Measurements from ENCODE around the gene ALLC. TPM values are rescaled to one million over a fixed set of nuclear protein-coding genes. Genes with fewer than 3 reads are reported as not detected.

The ALLC gene
- total and polyA plus RNA-seq, 9 of the 15 experiments (the other 6 are each of a cell fraction or from before 2014, with no cell fraction given) = not detected

DNA sequence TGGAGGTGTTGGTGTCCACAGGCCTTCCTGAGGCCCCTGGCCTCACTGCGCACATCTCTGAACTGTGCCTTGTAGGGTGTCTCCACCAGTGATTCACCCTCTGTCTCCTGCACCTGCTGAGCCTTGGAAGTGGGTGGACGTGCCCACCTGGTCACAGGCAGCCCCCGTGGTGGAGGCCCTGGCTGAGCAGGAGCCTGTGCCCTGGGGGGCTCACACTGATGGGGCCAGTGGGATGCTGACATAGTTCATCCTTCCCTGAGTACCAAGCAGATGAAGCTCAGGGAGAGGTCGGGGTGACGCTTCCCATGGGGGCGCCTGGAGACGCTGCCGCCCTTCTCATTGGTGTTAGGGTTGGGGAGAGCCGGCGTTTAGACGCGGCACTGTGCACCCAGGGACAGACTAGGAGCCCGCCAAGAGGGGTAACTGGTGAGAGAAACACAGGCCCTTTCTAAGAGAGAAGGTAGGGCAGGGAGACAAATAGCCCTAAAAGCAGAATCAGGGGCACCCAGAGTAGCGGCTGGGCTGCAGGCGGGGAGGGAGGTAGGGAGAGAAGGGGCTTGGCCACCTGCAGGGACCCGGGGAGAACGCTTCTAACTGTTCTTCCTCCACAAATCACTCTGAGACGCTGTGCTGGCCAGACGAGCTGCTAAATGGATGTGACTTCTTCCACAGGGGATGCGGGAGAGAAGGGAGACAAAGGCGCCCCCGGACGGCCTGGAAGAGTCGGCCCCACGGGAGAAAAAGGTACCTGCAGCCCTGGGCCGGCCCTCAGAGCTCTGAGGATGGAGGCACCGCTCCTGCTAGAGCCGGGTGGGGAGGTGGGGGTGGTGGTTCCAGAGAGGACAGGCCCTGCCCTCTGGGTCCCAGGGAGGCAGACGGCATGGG, 45.1 kb upstream of the ALLC start (continued):
- TF ChIP-seq, protein P1, sequence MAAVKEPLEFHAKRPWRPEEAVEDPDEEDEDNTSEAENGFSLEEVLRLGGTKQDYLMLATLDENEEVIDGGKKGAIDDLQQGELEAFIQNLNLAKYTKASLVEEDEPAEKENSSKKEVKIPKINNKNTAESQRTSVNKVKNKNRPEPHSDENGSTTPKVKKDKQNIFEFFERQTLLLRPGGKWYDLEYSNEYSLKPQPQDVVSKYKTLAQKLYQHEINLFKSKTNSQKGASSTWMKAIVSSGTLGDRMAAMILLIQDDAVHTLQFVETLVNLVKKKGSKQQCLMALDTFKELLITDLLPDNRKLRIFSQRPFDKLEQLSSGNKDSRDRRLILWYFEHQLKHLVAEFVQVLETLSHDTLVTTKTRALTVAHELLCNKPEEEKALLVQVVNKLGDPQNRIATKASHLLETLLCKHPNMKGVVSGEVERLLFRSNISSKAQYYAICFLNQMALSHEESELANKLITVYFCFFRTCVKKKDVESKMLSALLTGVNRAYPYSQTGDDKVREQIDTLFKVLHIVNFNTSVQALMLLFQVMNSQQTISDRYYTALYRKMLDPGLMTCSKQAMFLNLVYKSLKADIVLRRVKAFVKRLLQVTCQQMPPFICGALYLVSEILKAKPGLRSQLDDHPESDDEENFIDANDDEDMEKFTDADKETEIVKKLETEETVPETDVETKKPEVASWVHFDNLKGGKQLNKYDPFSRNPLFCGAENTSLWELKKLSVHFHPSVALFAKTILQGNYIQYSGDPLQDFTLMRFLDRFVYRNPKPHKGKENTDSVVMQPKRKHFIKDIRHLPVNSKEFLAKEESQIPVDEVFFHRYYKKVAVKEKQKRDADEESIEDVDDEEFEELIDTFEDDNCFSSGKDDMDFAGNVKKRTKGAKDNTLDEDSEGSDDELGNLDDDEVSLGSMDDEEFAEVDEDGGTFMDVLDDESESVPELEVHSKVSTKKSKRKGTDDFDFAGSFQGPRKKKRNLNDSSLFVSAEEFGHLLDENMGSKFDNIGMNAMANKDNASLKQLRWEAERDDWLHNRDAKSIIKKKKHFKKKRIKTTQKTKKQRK (IDR thresholded peaks at IDR 0.05; ENCODE audit: borderline replicate concordance, low read depth, low read length) = no peak
- TF ChIP-seq, protein P2, sequence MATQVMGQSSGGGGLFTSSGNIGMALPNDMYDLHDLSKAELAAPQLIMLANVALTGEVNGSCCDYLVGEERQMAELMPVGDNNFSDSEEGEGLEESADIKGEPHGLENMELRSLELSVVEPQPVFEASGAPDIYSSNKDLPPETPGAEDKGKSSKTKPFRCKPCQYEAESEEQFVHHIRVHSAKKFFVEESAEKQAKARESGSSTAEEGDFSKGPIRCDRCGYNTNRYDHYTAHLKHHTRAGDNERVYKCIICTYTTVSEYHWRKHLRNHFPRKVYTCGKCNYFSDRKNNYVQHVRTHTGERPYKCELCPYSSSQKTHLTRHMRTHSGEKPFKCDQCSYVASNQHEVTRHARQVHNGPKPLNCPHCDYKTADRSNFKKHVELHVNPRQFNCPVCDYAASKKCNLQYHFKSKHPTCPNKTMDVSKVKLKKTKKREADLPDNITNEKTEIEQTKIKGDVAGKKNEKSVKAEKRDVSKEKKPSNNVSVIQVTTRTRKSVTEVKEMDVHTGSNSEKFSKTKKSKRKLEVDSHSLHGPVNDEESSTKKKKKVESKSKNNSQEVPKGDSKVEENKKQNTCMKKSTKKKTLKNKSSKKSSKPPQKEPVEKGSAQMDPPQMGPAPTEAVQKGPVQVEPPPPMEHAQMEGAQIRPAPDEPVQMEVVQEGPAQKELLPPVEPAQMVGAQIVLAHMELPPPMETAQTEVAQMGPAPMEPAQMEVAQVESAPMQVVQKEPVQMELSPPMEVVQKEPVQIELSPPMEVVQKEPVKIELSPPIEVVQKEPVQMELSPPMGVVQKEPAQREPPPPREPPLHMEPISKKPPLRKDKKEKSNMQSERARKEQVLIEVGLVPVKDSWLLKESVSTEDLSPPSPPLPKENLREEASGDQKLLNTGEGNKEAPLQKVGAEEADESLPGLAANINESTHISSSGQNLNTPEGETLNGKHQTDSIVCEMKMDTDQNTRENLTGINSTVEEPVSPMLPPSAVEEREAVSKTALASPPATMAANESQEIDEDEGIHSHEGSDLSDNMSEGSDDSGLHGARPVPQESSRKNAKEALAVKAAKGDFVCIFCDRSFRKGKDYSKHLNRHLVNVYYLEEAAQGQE (IDR thresholded peaks at IDR 0.05; ENCODE audit: borderline replicate concordance) = no peak
- TF ChIP-seq, protein P2 (CRISPR knock-in tag; IDR thresholded peaks at IDR 0.05; ENCODE audit: low read depth) = no peak
- TF ChIP-seq HDAC3 (IDR thresholded peaks at IDR 0.05; ENCODE audit: borderline replicate concordance, partially characterized antibody) = no peak

Measured in K562 (cell line).